Amygdala (tissue), 56 donors: ENCODE data around the gene LRRC36.
"Not testable (repeated sequence)": the region's sequence is repeated elsewhere in the genome, so short reads cannot be mapped to it uniquely, and the experiment has no call there.

ENCODE experiments used
- DNase-seq, 56 donors: peaks; one replicate each; lab custom pipeline; 2025; lab: John Stamatoyannopoulos, UW

Gene LRRC36

GRCh38 chr16:67336648-67337047 is 10.0 kb downstream of the LRRC36 start:
- DNase-seq: no peak

DNA sequence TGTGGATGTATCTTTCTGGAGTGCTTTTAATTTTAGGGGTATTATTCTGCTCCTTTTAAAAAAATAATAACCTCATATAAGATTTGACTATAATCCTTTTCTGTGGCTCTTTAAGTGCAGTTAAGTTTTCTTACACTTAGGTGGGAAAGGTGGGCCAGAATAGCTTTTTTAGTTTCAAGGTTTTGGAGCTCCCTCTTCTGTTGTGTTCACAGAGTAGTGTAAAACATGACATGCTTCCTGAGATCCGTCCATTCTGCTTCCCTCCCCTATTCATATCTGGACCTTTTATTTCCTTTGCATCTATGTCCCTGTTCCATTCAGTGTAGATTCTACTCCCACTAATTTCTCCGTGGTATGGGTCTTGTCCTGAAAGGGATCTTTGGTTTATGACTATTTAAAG is 12.8 kb downstream of the LRRC36 start:
- DNase-seq: no peak

- no peak for DNase-seq
Measured at GRCh38 chr16:67341250-67341649, 14.6 kb downstream of the LRRC36 start.

- DNase-seq: no peak
Measured at GRCh38 chr16:67342616-67343015, 16.0 kb downstream of the LRRC36 start.

DNA sequence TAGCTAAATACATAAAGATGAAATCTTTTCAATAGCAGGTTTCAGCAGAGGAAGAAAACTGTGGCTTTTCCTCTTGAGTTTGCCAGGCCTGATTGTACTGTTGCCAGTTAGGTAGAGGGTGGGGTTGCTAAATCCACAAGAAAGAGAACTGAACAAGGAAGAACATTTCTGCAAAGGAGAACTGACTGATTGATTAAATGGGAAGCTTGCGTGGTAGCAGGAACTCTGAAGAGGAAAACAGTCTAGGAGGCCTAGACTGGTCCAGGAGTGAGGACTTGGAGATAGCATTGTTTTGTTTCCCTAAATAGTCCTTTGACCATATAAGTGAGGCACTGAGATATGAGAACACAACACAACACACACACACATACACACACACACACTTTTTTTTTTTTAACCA is 18.8 kb downstream of the LRRC36 start:
- DNase-seq: no peak

GRCh38 chr16:67346341-67346740 is 19.7 kb downstream of the LRRC36 start:
- no peak for DNase-seq

- no peak for DNase-seq
Measured at GRCh38 chr16:67349172-67349571, 22.6 kb downstream of the LRRC36 start.

- no peak for DNase-seq
Measured at GRCh38 chr16:67350324-67350723, 23.7 kb downstream of the LRRC36 start.

GRCh38 chr16:67352463-67352862 is 25.8 kb downstream of the LRRC36 start:
- DNase-seq: not testable (repeated sequence)

DNA sequence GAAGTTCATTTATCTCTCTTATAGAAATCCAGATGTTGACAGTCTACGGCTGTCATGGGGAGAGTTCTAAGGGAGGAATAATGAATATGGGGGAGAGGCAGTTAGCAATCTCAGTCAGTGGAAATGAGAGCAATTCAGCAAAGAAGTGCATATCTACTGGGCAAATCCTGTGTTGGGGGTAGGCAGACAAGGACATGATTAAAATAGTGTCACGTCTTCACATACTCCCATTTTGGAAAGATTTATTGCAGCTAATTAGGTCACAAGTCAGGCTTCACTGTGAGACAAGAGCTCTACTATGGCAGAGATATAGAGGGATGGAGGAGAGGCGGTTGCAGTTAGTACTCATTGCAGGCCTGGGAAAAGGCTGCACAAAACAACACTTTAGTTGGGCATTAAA is 29.8 kb downstream of the LRRC36 start:
- no peak for DNase-seq

DNA sequence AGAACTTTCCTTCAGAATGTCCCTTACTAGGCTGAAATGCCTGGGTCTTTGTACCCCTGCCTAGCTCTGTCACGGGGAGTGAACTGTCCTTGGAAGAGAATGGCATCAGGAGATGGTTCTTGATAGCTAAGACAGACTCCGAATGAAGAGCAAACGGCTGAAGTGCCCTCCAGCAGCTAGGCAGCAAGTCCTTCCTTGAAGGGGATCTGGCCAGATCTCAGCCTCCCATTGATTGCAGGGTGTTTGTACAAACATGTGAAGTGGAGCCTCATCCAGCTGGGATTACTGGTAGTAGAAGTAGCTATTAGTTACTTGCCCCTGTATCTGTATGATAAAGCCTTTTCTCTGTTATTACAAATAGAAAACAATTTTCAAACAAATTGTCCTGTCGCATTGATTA is 30.9 kb downstream of the LRRC36 start:
- DNase-seq: no peak

DNA sequence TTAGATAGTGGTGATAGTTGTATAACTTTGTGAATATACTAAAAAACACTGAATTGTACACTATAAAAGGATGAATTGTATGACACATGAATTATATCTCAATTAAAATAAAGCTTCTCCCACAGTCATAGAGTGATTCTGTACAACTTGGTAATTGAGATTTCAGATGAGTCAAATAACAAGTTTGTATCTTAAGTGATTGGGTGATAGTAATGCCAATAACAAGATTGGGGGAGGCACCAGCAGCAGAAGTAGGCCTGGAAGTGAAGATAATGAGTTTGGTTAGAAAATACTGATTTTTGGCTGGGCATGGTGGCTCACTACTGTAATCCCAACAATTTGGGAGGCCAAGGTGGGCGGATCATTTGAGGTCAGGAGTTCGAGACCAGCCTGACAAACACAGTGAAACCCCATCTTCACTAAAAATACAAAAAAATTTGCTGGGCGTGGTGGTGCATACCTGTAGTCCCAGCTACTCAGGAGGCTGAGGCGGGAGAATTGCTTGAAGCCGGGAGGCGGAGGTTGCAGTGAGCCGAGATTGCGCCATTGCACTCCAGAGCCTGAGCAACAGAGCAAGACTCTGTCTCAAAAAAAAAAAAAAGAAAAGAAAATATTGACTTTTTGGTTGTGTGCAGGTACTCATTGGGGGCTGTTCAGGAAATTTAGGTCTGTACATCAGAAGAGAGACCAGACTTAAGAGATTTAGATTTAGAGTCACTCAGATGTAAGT is 33.1 kb downstream of the LRRC36 start:
- DNase-seq: not testable (repeated sequence)

- DNase-seq: no peak
Measured at GRCh38 chr16:67361038-67361437, 34.4 kb downstream of the LRRC36 start.

DNA sequence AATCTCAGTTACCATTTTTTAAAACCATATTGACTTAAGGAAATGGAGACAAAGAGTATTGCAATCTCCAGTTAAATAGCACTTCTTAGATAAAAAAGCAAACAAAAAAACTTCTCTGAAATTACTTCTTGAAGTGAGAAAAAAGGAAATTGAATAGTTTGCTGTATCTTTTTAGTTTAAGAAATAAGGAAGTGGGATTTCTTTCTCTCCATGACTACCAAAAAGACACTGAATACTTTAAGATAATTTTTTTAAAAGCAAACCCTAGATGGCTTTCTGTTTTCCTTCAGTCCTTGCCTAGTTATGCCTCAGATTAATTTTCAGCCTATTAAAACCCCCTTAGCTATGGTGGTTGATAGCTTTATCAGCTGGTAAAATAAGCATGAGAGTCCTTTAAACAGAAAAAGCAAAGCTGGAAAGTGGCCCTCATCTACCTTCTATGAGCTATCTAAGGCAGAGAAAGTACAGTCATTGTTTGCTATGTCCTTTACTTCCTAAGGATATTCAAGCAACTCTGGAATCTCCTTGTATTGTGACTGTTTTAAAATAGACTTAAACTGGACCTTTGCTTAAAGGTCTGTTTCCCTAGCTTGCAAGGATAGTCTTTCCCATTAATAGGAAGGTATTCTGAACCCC is 38.1 kb downstream of the LRRC36 start:
- DNase-seq: no peak

DNA sequence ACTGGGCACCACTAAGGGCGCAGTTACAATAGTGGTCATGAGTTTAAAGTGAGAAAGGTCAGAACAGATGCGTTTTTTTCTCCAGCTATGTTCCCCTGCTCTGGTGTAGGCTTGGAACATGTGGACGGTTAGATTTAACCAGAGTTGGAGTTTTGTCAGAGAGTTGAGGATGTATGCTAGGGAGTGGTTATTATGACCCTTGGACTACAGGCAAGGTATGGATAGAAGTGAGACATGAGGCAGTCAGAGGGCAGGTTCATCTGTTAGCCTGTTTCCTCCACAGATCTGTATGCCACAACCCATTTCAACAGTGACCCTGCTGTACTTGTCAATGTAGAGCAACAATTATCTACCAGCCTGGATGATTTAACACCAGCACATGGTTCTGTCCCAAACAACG is 44.0 kb downstream of the LRRC36 start:
- DNase-seq: no peak

- DNase-seq: peak in 1 of 56 donors; percentile 44
Measured at GRCh38 chr16:67372664-67373063, 46.0 kb downstream of the LRRC36 start.

DNA sequence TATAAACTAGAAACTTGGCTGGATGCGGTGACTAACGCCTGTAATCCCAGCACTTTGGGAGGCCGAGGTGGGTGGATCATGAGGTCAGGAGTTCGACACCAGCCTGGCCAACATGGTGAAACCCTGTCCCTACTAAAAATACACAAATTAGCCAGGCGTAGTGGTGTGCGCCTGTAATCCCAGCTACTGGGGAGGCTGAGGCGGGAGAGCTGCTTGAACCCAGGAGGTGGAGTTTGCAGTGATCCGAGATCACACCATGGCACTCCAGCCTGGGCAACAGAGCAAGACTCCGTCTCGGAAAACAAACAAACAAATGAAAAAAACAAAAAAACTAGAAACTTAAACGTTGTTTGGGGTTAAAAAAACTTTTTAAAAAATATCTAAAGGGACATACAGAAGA is 49.4 kb downstream of the LRRC36 start:
- DNase-seq: not testable (repeated sequence)

DNA sequence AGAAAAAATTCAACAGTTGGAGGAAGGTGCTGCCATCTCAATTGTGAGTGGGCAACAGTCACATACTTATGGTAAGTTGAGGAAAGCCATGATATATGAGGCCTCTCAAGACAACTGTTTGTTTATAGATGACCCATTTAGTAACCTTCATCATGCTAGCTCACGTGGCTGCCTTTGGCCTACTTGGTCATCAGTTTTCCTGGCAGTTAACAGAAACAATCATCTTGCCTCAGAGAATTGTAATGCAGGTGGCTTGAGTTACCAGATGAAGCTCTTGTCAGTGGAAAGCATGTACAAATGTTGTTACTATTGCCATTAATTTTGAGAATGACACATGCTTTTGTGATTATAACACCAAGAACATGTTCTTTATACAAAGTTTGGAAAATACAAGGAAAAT is 52.0 kb downstream of the LRRC36 start:
- no peak for DNase-seq

DNA sequence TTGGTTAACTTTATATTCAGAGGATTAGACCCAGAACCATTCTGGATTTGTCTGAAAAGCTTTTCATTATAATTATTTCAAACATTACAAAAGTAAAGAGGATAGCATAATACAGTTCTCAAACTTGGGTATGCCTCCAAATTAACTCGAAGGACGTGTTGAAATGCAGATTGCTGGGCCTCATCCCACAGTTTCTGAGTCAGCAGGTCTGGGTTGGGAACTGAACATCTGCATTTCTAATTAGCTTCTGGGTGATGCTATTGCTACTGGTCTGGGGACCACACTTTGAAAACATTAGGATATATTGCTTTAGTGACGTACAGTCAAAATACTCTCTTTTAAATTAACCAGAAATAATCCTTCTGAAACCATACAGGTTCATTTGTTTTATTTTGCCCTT is 56.7 kb downstream of the LRRC36 start:
- DNase-seq: no peak

- no peak for DNase-seq
Measured at GRCh38 chr16:67384778-67385510, 58.3 kb downstream of the LRRC36 start.

DNA sequence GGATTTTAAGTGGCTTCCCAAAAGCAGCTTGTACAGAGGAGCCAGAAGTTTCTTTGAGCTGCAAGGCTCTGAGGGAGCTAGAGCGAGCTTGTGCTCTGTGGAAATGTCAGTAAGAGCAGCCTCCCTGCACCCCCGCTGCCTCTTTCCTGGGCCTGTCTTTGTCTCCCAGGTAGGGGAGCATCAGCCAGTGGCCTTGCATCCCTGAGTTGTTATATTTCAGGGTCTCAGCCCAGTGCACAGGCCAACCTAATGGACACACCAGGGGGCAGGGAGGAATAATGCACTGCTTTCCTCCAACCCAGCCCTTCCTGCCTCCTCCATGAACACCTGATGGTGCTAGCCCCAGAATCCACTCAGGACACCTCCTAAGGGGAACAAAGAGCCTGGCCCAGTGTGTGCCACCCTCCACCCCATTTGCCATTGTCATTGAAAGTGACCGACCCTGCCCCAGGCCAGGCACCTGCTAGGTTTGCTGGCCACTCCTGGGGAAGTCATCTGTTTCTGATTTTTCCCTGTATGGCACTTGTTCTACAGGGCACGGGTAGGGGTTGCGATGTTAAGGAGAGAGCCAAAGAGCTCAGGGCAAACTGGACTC is 60.3 kb downstream of the LRRC36 start:
- no peak for DNase-seq
